ENCODE results near the gene PTPRH. TPM values are rescaled to one million over a fixed set of nuclear protein-coding genes. Genes with fewer than 3 reads are reported as not detected.
A peak's percentile ranks its signal among the peaks of the same experiment; 100 is the strongest.

PTPRH gene
- total RNA-seq, 2 experiments from 2014 or later = not detected

DNA sequence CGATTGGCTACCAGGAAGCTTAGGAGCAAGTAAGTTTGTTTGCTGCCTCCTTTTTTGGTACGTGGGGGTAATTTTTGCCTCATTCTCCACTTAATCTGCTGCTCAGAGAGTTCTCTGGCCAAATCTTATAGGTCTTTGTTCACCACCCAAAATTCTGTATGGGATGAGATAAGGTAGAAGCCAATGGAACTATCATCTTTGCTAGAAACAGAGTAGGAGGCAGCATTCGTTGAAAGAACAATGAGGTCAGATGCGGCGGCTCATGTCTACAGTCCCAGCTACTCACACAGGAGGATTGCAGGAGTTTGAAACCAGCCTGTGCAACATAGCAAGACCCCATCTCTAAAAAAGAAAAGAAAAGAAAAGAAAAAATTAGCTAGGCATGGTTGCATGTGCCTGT, 37.9 kb downstream of the PTPRH start:
- Histone ChIP-seq H3K36me3 (ENCODE audit: insufficient read depth, low read length) (no peaks in the 10 kb centered on the region), H3K4me1 (ENCODE audit: insufficient read depth, low read length, poor library complexity, severe bottlenecking) (peaks cover 27% of the 10 kb centered on the region), H3K4me2 (ENCODE audit: low read length) (no peak overlapping the region), H3K27ac (ENCODE audit: low read depth, low read length, poor library complexity, severe bottlenecking) (no peak overlapping the region), H3K9me3 (ENCODE audit: low read length) (no peaks in the 10 kb centered on the region), H3K4me3 (ENCODE audit: low read depth, low read length, poor library complexity, severe bottlenecking) (no peak overlapping the region), H2AFZ (ENCODE audit: low read length) (no peak overlapping the region), H3K9me2 (ENCODE audit: insufficient read depth, low read length) (no peaks in the 10 kb centered on the region), H4K20me1 (ENCODE audit: insufficient read depth, low read length) (no peaks in the 10 kb centered on the region), H3K79me2 (ENCODE audit: insufficient read depth, low read depth, low read length) (no peaks in the 10 kb centered on the region)
- intact Hi-C loops (cut with micrococcal nuclease; ENCODE audit: unreplicated experiment) = loop anchor here (5.0 kb wide), 1 partner anchor 111 kb away; the partner anchor contains the start of genes BRSK1 and HSPBP1
- BruUV-seq (replicated peaks) = no TSS peak
- no peak for TF ChIP-seq EZH2phosphoT487 (IDR thresholded peaks at IDR 0.05; ENCODE audit: borderline replicate concordance, low read depth, low read length)
- ChIA-PET CTCF (ENCODE audit: unreplicated experiment) (no interaction called here), POLR2A (no interaction called here)
- DNase-seq (ENCODE audit: low spot score) = no peak

DNA sequence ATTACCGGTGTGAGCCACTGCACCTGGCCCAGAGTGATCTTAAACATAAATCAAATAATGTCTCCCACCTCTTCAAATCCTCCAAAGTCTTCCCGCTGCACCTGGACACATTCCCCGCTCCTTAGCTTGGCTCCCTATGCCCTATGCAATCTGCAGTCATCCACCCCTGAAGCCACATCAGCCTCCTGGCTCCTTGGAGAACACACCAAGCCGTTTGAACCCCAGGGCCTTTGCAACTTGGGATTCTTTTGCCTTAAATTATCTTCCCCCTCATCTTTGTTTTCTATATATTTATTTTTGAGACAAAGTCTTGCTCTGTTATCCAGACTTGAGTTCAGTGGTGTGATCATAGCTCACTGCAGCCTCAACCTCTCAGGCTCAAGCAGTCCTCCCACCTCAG, 40.2 kb downstream of the PTPRH start:
- TF ChIP-seq EZH2phosphoT487 (IDR thresholded peaks at IDR 0.05; ENCODE audit: borderline replicate concordance, low read depth, low read length) = no peak
- TF ChIP-seq CTCF (conservative IDR thresholded peaks at IDR 0.05; ENCODE audit: low read length) = no peak

GRCh38 chr19:55166530-55167268, 42.6 kb downstream of the PTPRH start, which contains the start of gene DNAAF3:
DNAAF3 (minus strand) TSS chr19:55166613; CDS start chr19:55166413, 200 bp downstream.
- ChIA-PET CTCF (ENCODE audit: unreplicated experiment) (interaction anchor here (0.5 kb wide), 1 partner anchor 104 kb away, joined by 3 read pairs; the partner anchor contains the start of gene RDH13), POLR2A (interaction anchor here (0.5 kb wide), 1 partner anchor 10 kb away, joined by 4 read pairs; no protein-coding TSS in a partner anchor)
- no peaks in the 10 kb centered on the region for H3K9me2 ChIP-seq (ENCODE audit: insufficient read depth, low read length)
- no peaks in the 10 kb centered on the region for H3K79me2 ChIP-seq (ENCODE audit: insufficient read depth, low read depth, low read length)
- DNase-seq (ENCODE audit: low spot score) = peak; percentile 96
- no peak for TF ChIP-seq CTCF (conservative IDR thresholded peaks at IDR 0.05; ENCODE audit: low read length)
- TF ChIP-seq EZH2phosphoT487 (IDR thresholded peaks at IDR 0.05; ENCODE audit: borderline replicate concordance, low read depth, low read length) = no peak
- no peaks in the 10 kb centered on the region for H3K36me3 ChIP-seq (ENCODE audit: insufficient read depth, low read length)
- BruUV-seq (replicated peaks) = no TSS peak
- no peak within 1 kb of the TSS for H3K27ac ChIP-seq (ENCODE audit: low read depth, low read length, poor library complexity, severe bottlenecking)
- intact Hi-C loops (cut with micrococcal nuclease; ENCODE audit: unreplicated experiment) = loop anchor here (2.0 kb wide), 1 partner anchor 86 kb away; no protein-coding TSS in a partner anchor
- no peaks in the 10 kb centered on the region for H4K20me1 ChIP-seq (ENCODE audit: insufficient read depth, low read length)
- H3K4me2 ChIP-seq (ENCODE audit: low read length) = peak within 1 kb of the TSS; percentile 55
- peaks cover 7% of the 10 kb centered on the region for H3K4me1 ChIP-seq (ENCODE audit: insufficient read depth, low read length, poor library complexity, severe bottlenecking)
- H2AFZ ChIP-seq (ENCODE audit: low read length) = peak within 1 kb of the TSS; percentile 32; the same call in 1 of the 2 replicates
- no peaks in the 10 kb centered on the region for H3K9me3 ChIP-seq (ENCODE audit: low read length)
- peak within 1 kb of the TSS; percentile 47 for H3K4me3 ChIP-seq (ENCODE audit: low read depth, low read length, poor library complexity, severe bottlenecking)

More for the DNA sequence above, 40.2 kb downstream of the PTPRH start:
- Histone ChIP-seq H3K79me2 (ENCODE audit: insufficient read depth, low read depth, low read length) (no peaks in the 10 kb centered on the region), H3K27ac (ENCODE audit: low read depth, low read length, poor library complexity, severe bottlenecking) (no peak overlapping the region), H3K9me3 (ENCODE audit: low read length) (no peaks in the 10 kb centered on the region), H3K4me2 (ENCODE audit: low read length) (no peak overlapping the region), H3K9me2 (ENCODE audit: insufficient read depth, low read length) (no peaks in the 10 kb centered on the region), H4K20me1 (ENCODE audit: insufficient read depth, low read length) (no peaks in the 10 kb centered on the region), H3K36me3 (ENCODE audit: insufficient read depth, low read length) (no peaks in the 10 kb centered on the region), H2AFZ (ENCODE audit: low read length) (no peak overlapping the region), H3K4me1 (ENCODE audit: insufficient read depth, low read length, poor library complexity, severe bottlenecking) (peaks cover 19% of the 10 kb centered on the region), H3K4me3 (ENCODE audit: low read depth, low read length, poor library complexity, severe bottlenecking) (no peak overlapping the region)
- BruUV-seq (replicated peaks) = no TSS peak
- no peak for DNase-seq (ENCODE audit: low spot score)
- POLR2A ChIA-PET = no interaction called here
- intact Hi-C loops (cut with micrococcal nuclease; ENCODE audit: unreplicated experiment) = no loop called here
- CTCF ChIA-PET (ENCODE audit: unreplicated experiment) = no interaction called here
